Measurements from ENCODE around the gene FZD1. TPM values are rescaled to one million over a fixed set of nuclear protein-coding genes. Genes with fewer than 3 reads are reported as not detected.

FZD1 gene
- total and polyA plus RNA-seq, 10 of the 15 experiments (the other 5 are each of a cell fraction or from before 2014, with no cell fraction given): 0.07 to 0.56 (median 0.18) TPM

DNA sequence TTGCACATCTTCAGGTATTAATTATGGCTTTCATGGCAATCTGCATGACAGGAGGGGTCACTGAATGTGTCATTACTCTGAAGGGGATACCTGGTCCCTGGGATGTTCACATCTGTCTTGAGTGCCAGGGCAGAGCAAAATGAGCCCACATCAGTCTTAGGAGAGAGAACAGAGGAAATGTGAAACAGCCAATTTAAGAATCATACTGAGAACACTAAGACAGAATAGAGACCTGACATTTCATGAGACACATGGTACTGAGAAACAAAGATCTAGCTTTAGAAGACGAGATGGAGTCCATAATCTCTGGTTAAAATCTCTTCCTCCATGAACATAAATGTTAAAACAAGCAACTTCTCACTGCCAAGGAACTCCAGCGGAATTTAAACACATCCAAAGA, 34.1 kb upstream of the FZD1 start (continued):
- TF ChIP-seq NFYA (IDR thresholded peaks at IDR 0.05; ENCODE audit: borderline replicate concordance, low read depth, low read length): no peak
- TF ChIP-seq SMAD1 (IDR thresholded peaks at IDR 0.05; ENCODE audit: low read depth, partially characterized antibody): no peak

DNA sequence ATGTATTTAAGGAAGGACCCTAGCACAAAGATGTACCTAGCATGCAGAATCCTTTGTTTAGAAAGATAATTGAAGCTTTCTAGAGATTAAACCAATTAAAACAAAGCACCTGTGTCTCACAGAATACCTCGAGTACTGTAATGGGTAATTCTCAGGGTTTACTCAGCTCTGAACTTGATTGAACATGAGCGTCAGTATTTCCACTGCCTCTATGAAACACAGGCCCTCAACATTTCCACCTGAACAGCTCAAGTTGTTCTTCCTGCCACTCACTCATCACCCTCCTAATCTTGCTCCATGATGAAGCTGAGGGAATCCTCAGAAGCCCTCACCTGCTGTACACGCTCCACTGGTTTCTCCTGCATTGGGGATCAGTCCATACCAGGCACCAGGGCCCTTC, 33.7 kb upstream of the FZD1 start:
- no peaks in the 10 kb centered on the region for H4K20me1 ChIP-seq (ENCODE audit: control insufficient read depth, insufficient read depth)
- 41% methylated on average over 3 of the region's 3 CpGs for WGBS (ENCODE audit: insufficient coverage, insufficient replicate concordance, low lambda C conversion rate, missing lambda C conversion rate)
- no peak overlapping the region for H3K4me3 ChIP-seq
- H3K4me1 ChIP-seq (ENCODE audit: control insufficient read depth, insufficient read depth, low read length): no peaks in the 10 kb centered on the region
- in situ Hi-C loops (cut with MboI): no loop called here
- ChIA-PET SMC1A (ENCODE audit: uncharacterized antibody, unreplicated experiment) (no interaction called here), RAD21 (ENCODE audit: unreplicated experiment) (no interaction called here), CTCF (no interaction called here), POLR2A (no interaction called here)
- no peaks in the 10 kb centered on the region for H3K36me3 ChIP-seq (ENCODE audit: control insufficient read depth in 2 of 2, insufficient read depth in 2 of 2, low read length in 1 of 2)
- H3K9me3 ChIP-seq (replicated peaks; ENCODE audit: control insufficient read depth, insufficient read depth, low read length): no peaks in the 10 kb centered on the region
- DNase-seq (ENCODE audit: low read depth, low spot score) (no peak), FAIRE-seq (no peak), ATAC-seq (no peak)
- no peak overlapping the region for H2AFZ ChIP-seq (ENCODE audit: control insufficient read depth, low read depth, low read length)
- no peaks in the 10 kb centered on the region for H3K79me2 ChIP-seq (ENCODE audit: control insufficient read depth, insufficient read depth, low read length)
- BruUV-seq (replicated peaks): no TSS peak
- H3K4me2 ChIP-seq (ENCODE audit: control insufficient read depth, insufficient read depth): no peak overlapping the region
- H3K27ac ChIP-seq (ENCODE audit: control insufficient read depth, insufficient read depth): no peak overlapping the region
- intact Hi-C loops (cut with micrococcal nuclease; ENCODE audit: unreplicated experiment): no loop called here
- TF ChIP-seq CBFB (IDR thresholded peaks at IDR 0.05; ENCODE audit: low read depth): no peak
- no peak for TF ChIP-seq MTA2 (IDR thresholded peaks at IDR 0.05; ENCODE audit: low read depth)
- no peak for TF ChIP-seq IKZF2 (IDR thresholded peaks at IDR 0.05)
- TF ChIP-seq KDM1A (IDR thresholded peaks at IDR 0.05; ENCODE audit: borderline replicate concordance): no peak
- no peak for TF ChIP-seq NR2C1 (IDR thresholded peaks at IDR 0.05)
- no peak for TF ChIP-seq BCL11A (IDR thresholded peaks at IDR 0.05; ENCODE audit: low read depth, low read length)
- H3K9ac ChIP-seq (ENCODE audit: control insufficient read depth, insufficient read depth, low read length): no peak overlapping the region
- H3K27me3 ChIP-seq (replicated peaks in 1 of 2; ENCODE audit: control insufficient read depth in 2 of 2, insufficient read depth in 2 of 2, low read length in 1 of 2): no peaks in the 10 kb centered on the region

DNA sequence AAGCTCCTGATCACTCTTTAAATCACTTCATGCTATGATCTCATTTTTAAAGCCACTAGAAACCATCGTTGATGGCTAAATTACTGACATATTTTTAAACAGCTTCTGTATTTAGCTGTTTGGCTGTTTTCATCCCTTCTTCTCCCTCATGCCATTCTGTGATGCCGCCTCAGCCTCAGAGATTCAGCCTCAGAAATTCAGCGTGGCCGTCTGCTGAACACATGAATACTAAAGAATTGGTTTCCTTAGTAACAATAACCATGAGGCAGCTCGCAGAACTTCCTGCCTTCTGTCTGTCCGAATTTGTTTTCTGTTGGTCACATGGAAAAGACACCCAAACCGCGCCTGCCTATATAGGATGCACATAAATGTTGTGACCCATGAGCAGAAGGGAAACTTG, 31.0 kb upstream of the FZD1 start:
- FAIRE-seq (no peak), ATAC-seq (no peak), DNase-seq (ENCODE audit: low read depth, low spot score) (no peak)
- BruUV-seq (replicated peaks): no TSS peak
- no peak overlapping the region for H2AFZ ChIP-seq (ENCODE audit: control insufficient read depth, low read depth, low read length)
- H3K4me3 ChIP-seq: no peak overlapping the region
- ChIA-PET RAD21 (ENCODE audit: unreplicated experiment) (no interaction called here), SMC1A (ENCODE audit: uncharacterized antibody, unreplicated experiment) (no interaction called here), POLR2A (no interaction called here), CTCF (no interaction called here)
- no peaks in the 10 kb centered on the region for H4K20me1 ChIP-seq (ENCODE audit: control insufficient read depth, insufficient read depth)
- H3K9ac ChIP-seq (ENCODE audit: control insufficient read depth, insufficient read depth, low read length): no peak overlapping the region
- H3K4me1 ChIP-seq (ENCODE audit: control insufficient read depth, insufficient read depth, low read length): no peaks in the 10 kb centered on the region
- WGBS (ENCODE audit: insufficient coverage, insufficient replicate concordance, low lambda C conversion rate, missing lambda C conversion rate): 69% methylated on average over 8 of the region's 8 CpGs
- H3K4me2 ChIP-seq (ENCODE audit: control insufficient read depth, insufficient read depth): no peak overlapping the region
- H3K79me2 ChIP-seq (ENCODE audit: control insufficient read depth, insufficient read depth, low read length): no peaks in the 10 kb centered on the region
- no peaks in the 10 kb centered on the region for H3K36me3 ChIP-seq (ENCODE audit: control insufficient read depth in 2 of 2, insufficient read depth in 2 of 2, low read length in 1 of 2)
- in situ Hi-C loops (cut with MboI): no loop called here
- no peak overlapping the region for H3K27ac ChIP-seq (ENCODE audit: control insufficient read depth, insufficient read depth)
- intact Hi-C loops (cut with micrococcal nuclease; ENCODE audit: unreplicated experiment): no loop called here
- H3K9me3 ChIP-seq (replicated peaks; ENCODE audit: control insufficient read depth, insufficient read depth, low read length): no peaks in the 10 kb centered on the region
- no peaks in the 10 kb centered on the region for H3K27me3 ChIP-seq (replicated peaks in 1 of 2; ENCODE audit: control insufficient read depth in 2 of 2, insufficient read depth in 2 of 2, low read length in 1 of 2)
- TF ChIP-seq, protein P1, sequence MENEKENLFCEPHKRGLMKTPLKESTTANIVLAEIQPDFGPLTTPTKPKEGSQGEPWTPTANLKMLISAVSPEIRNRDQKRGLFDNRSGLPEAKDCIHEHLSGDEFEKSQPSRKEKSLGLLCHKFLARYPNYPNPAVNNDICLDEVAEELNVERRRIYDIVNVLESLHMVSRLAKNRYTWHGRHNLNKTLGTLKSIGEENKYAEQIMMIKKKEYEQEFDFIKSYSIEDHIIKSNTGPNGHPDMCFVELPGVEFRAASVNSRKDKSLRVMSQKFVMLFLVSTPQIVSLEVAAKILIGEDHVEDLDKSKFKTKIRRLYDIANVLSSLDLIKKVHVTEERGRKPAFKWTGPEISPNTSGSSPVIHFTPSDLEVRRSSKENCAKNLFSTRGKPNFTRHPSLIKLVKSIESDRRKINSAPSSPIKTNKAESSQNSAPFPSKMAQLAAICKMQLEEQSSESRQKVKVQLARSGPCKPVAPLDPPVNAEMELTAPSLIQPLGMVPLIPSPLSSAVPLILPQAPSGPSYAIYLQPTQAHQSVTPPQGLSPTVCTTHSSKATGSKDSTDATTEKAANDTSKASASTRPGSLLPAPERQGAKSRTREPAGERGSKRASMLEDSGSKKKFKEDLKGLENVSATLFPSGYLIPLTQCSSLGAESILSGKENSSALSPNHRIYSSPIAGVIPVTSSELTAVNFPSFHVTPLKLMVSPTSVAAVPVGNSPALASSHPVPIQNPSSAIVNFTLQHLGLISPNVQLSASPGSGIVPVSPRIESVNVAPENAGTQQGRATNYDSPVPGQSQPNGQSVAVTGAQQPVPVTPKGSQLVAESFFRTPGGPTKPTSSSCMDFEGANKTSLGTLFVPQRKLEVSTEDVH (IDR thresholded peaks at IDR 0.05; ENCODE audit: low read depth, partially characterized antibody): no peak
- TF ChIP-seq CHD1 (IDR thresholded peaks at IDR 0.05; ENCODE audit: low read depth, low read length): no peak
- no peak for TF ChIP-seq CEBPB (IDR thresholded peaks at IDR 0.05; ENCODE audit: borderline replicate concordance in 1 of 2, low read depth in 2 of 2, low read length in 2 of 2)
- TF ChIP-seq, protein P2, sequence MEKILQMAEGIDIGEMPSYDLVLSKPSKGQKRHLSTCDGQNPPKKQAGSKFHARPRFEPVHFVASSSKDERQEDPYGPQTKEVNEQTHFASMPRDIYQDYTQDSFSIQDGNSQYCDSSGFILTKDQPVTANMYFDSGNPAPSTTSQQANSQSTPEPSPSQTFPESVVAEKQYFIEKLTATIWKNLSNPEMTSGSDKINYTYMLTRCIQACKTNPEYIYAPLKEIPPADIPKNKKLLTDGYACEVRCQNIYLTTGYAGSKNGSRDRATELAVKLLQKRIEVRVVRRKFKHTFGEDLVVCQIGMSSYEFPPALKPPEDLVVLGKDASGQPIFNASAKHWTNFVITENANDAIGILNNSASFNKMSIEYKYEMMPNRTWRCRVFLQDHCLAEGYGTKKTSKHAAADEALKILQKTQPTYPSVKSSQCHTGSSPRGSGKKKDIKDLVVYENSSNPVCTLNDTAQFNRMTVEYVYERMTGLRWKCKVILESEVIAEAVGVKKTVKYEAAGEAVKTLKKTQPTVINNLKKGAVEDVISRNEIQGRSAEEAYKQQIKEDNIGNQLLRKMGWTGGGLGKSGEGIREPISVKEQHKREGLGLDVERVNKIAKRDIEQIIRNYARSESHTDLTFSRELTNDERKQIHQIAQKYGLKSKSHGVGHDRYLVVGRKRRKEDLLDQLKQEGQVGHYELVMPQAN (conservative IDR thresholded peaks at IDR 0.05): no peak
